Liver (tissue), 9 donors: ENCODE data around the gene APBA3. TPM values are rescaled to one million over a fixed set of nuclear protein-coding genes. Genes with fewer than 3 reads are reported as not detected.

ENCODE experiments used
- DNase-seq: peaks from one replicate; pipeline ENCODE4 v3.0.0-alpha.2; 2017; ENCODE audit warnings: low spot score
- H3K27ac ChIP-seq, 2 donors: one replicate each; pipeline ENCODE4 v1.7.0; 2013; ENCODE audit warnings: inconsistent platforms in 2 of 2, low read length in 2 of 2, control low read depth in 1 of 2, low read depth in 1 of 2, mild to moderate bottlenecking in 1 of 2
- H3K27me3 ChIP-seq, 4 donors: one replicate each; pipeline versions ENCODE4 v1.6.1 to v1.7.0; 2013; ENCODE audit warnings: low read length in 3 of 4, inconsistent platforms in 1 of 4, mild to moderate bottlenecking in 1 of 4, moderate library complexity in 1 of 4; ENCODE audit not compliant: control insufficient read depth in 4 of 4, insufficient read depth in 4 of 4
- H3K36me3 ChIP-seq, 4 donors: one replicate each; pipeline versions ENCODE4 v1.6.1 to v1.7.0; 2013; ENCODE audit warnings: low read length in 3 of 4, mild to moderate bottlenecking in 3 of 4, low read depth in 1 of 4, moderate library complexity in 1 of 4; ENCODE audit not compliant: control insufficient read depth in 4 of 4, insufficient read depth in 3 of 4
- H3K4me1 ChIP-seq, 4 donors: one replicate each; pipeline versions ENCODE4 v1.6.1 to v1.7.0; 2013; ENCODE audit warnings: low read length in 3 of 4, mild to moderate bottlenecking in 3 of 4, moderate library complexity in 1 of 4; ENCODE audit not compliant: control insufficient read depth in 4 of 4, insufficient read depth in 4 of 4
- H3K4me3 ChIP-seq, 3 donors: one replicate each; pipeline versions ENCODE4 v1.6.1 to v1.7.0; 2013; ENCODE audit warnings: low read length in 3 of 3, control low read depth in 1 of 3, low read depth in 1 of 3, mild to moderate bottlenecking in 1 of 3
- H3K9ac ChIP-seq, 2 donors: one replicate each; pipeline ENCODE4 v1.7.0; 2013; ENCODE audit warnings: low read length in 2 of 2, mild to moderate bottlenecking in 2 of 2, moderate library complexity in 2 of 2, control low read depth in 1 of 2, low read depth in 1 of 2
- H3K9me3 ChIP-seq, 4 donors: one replicate each; pipeline versions ENCODE4 v1.6.1 to v1.7.0; 2013; ENCODE audit warnings: low read length in 3 of 4; ENCODE audit not compliant: control insufficient read depth in 4 of 4
- FOXA1 ChIP-seq: IDR thresholded peaks from 2 replicates; pipeline ENCODE4 v1.6.1; 2016; ENCODE audit warnings: antibody characterized with exemption
- FOXA2 ChIP-seq: IDR thresholded peaks from 2 replicates; pipeline ENCODE4 v1.6.1; 2016; ENCODE audit warnings: antibody characterized with exemption
- HNF4A ChIP-seq, 2 donors: conservative IDR thresholded peaks; 2 replicates each; pipeline ENCODE4 v1.6.1; 2016; ENCODE audit warnings: antibody characterized with exemption in 2 of 2, mild to moderate bottlenecking in 2 of 2
- JUND ChIP-seq, 2 donors: IDR thresholded peaks; 2 replicates each; pipeline ENCODE4 v1.6.1; 2016; ENCODE audit warnings: antibody characterized with exemption in 2 of 2
- NR2F2 ChIP-seq: IDR thresholded peaks from 2 replicates; pipeline ENCODE4 v1.6.1; 2016; ENCODE audit warnings: antibody characterized with exemption
- RAD21 ChIP-seq, 2 donors: IDR thresholded peaks; 2 replicates each; pipeline ENCODE4 v1.6.1; 2016; ENCODE audit warnings: antibody characterized with exemption in 2 of 2, mild to moderate bottlenecking in 2 of 2
- RXRA ChIP-seq, 2 donors: IDR thresholded peaks; 2 replicates each; pipeline ENCODE4 v1.6.1; 2017 to 2018; ENCODE audit warnings: antibody characterized with exemption in 2 of 2, mild to moderate bottlenecking in 1 of 2
- SP1 ChIP-seq: IDR thresholded peaks from 2 replicates; pipeline ENCODE4 v1.6.1; 2018; ENCODE audit warnings: antibody characterized with exemption, mild to moderate bottlenecking
- YY1 ChIP-seq: IDR thresholded peaks from 2 replicates; pipeline ENCODE4 v1.6.1; 2016; ENCODE audit warnings: antibody characterized with exemption, mild to moderate bottlenecking
- WGBS: extraction: QIAGEN DNeasy Blood & Tissue Kit; methylation state at CpG from one replicate; pipeline ENCODE4 v1.1.7; 2013; 5-methylcytosine and 5-hydroxymethylcytosine counted together
- polyA plus RNA-seq, 2 donors: library from polyadenylated mRNA; stranded (reverse) in 1 of 2; unstranded in 1 of 2; fragments of 200-250 nt in 1 of 2; fragments of >200 nt in 1 of 2; fragmentation: Nextera tagmentation in 1 of 2; extraction: Ambion mirVana in 1 of 2; gene quantifications; one replicate each; pipeline versions ENCODE4 v1.2.1 to v1.2.3, GENCODE V29; 2013 to 2015
- total RNA-seq, 2 donors: library from RNA; depleted of rRNA; stranded (reverse); fragments of >200 nt; gene quantifications; one replicate each; pipeline ENCODE4 v1.2.3, GENCODE V29; 2014
- TF ChIP-seq, protein P1 (sequence below): IDR thresholded peaks from 2 replicates; pipeline ENCODE4 v1.6.1; 2016; ENCODE audit warnings: antibody characterized with exemption, mild to moderate bottlenecking
- TF ChIP-seq, protein P2 (sequence below): IDR thresholded peaks from 2 replicates; pipeline ENCODE4 v1.6.1; 2016; ENCODE audit warnings: antibody characterized with exemption
- TF ChIP-seq, protein P3 (sequence below): fragments of 150-350 bp; IDR thresholded peaks from 2 replicates; pipeline ENCODE4 v1.5.1; 2017; ENCODE audit warnings: improper control_type of control experiment, low read depth, low read length; ENCODE audit not compliant: missing input control
- donor health status: healthy.
- donor health status: healthy.
- donor health status: healthy.
- donor health status: healthy.
- donor health status: healthy.

Gene APBA3
- total and polyA plus RNA-seq, 4 donors = 6.4 to 24.3 (median 10.7) TPM

DNA sequence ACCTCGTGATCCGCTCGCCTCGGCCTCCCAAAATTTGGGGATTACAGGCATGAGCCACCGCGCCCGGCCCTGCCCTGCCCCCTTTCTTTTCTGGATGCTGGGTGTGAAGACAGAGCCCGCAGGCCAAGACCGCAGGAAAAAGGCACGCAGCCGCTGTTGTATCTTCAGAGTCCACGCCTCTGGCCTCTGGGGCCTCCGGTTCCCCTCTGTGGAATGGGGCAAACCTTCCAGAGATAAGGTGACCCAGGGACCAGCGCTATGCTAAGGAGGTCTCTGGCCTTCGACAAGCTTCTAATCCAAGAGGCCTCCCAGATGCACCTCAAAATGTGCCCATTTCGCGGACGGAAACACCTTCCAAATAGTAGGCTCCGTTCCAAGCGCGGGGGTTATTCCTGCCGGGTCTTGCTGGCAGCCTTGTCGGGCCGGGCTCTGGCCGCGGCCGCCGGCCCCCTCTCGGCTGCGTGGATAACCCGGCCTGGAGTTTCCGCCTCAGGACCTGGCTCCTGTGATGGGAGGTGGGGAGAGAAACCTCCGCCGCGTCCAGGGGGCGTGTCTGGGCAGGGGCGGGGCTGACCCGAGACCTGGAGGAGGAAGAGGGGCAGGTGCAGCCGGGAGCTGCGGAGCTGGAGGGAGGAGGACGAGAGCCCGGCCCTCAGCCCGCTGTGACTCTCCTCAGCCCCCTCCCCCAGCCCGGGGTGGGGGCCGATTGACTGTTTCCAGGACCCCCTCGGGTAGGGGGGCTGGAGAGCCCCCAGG is 40.2 kb downstream of the APBA3 start:
- Histone ChIP-seq H3K27ac (no peak overlapping the region), H3K36me3 (no peaks in the 10 kb centered on the region), H3K9ac (no peak overlapping the region), H3K27me3 (no peaks in the 10 kb centered on the region), H3K4me3 (peak overlapping the region in 1 of 3 donors; percentile 9), H3K4me1 (peaks cover 3 to 15% (median 12%) of the 10 kb centered on the region in 4 donors), H3K9me3 (no peaks in the 10 kb centered on the region)
- peak; percentile 81 for DNase-seq
- peak in 1 of 2 donors; percentile 27 for TF ChIP-seq RAD21 (IDR thresholded peaks at IDR 0.05)
- peak; percentile 63 for TF ChIP-seq SP1
- TF ChIP-seq RXRA (IDR thresholded peaks at IDR 0.05) = peak in 1 of 2 donors; percentile 16
- TF ChIP-seq, protein P1, sequence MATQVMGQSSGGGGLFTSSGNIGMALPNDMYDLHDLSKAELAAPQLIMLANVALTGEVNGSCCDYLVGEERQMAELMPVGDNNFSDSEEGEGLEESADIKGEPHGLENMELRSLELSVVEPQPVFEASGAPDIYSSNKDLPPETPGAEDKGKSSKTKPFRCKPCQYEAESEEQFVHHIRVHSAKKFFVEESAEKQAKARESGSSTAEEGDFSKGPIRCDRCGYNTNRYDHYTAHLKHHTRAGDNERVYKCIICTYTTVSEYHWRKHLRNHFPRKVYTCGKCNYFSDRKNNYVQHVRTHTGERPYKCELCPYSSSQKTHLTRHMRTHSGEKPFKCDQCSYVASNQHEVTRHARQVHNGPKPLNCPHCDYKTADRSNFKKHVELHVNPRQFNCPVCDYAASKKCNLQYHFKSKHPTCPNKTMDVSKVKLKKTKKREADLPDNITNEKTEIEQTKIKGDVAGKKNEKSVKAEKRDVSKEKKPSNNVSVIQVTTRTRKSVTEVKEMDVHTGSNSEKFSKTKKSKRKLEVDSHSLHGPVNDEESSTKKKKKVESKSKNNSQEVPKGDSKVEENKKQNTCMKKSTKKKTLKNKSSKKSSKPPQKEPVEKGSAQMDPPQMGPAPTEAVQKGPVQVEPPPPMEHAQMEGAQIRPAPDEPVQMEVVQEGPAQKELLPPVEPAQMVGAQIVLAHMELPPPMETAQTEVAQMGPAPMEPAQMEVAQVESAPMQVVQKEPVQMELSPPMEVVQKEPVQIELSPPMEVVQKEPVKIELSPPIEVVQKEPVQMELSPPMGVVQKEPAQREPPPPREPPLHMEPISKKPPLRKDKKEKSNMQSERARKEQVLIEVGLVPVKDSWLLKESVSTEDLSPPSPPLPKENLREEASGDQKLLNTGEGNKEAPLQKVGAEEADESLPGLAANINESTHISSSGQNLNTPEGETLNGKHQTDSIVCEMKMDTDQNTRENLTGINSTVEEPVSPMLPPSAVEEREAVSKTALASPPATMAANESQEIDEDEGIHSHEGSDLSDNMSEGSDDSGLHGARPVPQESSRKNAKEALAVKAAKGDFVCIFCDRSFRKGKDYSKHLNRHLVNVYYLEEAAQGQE = no peak
- peak in 1 of 2 donors; percentile 23 for TF ChIP-seq HNF4A (conservative IDR thresholded peaks at IDR 0.05)
- TF ChIP-seq YY1 = peak; percentile 61
- TF ChIP-seq FOXA1 = no peak
- 25% methylated on average over 46 of the region's 46 CpGs for WGBS

DNA sequence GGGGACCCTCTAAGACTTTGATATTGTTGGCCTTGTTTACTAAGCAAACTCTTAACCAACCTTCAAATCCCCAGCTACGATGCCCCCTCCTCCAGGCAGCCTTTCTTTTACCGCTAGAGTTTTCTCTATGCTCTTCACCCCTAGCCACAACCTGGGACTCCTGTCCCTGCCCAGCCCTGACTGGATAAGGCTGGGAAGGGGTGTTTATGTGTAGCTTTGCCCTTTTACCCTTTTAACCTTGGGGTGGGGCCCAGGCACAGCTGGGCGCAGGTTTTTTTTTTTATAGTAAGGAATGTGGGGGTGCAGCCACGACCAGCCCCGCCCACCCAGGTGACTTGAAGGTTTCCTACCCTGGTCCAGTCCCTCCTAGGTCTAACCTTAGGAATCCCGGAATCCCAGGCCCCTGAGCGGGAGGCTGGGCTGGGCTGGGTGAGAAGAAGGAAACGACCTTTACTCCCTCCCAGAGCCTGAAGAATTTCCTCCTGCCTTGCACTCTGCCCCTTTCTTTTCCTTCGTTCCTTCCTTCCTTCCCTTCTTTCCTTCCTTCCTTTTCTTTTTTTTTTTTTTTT is 41.1 kb downstream of the APBA3 start:
- Histone ChIP-seq H3K36me3 (no peaks in the 10 kb centered on the region), H3K4me1 (peaks cover 3 to 15% (median 12%) of the 10 kb centered on the region in 4 donors), H3K4me3 (no peak overlapping the region), H3K9ac (no peak overlapping the region), H3K27ac (no peak overlapping the region), H3K9me3 (no peaks in the 10 kb centered on the region), H3K27me3 (no peaks in the 10 kb centered on the region)
- 47% methylated on average over 9 of the region's 9 CpGs for WGBS
- DNase-seq = no peak
- TF ChIP-seq YY1 = no peak
- TF ChIP-seq FOXA2 = no peak
- no peak for TF ChIP-seq JUND (IDR thresholded peaks at IDR 0.05)
- no peak for TF ChIP-seq RAD21 (IDR thresholded peaks at IDR 0.05)
- TF ChIP-seq, protein P2, sequence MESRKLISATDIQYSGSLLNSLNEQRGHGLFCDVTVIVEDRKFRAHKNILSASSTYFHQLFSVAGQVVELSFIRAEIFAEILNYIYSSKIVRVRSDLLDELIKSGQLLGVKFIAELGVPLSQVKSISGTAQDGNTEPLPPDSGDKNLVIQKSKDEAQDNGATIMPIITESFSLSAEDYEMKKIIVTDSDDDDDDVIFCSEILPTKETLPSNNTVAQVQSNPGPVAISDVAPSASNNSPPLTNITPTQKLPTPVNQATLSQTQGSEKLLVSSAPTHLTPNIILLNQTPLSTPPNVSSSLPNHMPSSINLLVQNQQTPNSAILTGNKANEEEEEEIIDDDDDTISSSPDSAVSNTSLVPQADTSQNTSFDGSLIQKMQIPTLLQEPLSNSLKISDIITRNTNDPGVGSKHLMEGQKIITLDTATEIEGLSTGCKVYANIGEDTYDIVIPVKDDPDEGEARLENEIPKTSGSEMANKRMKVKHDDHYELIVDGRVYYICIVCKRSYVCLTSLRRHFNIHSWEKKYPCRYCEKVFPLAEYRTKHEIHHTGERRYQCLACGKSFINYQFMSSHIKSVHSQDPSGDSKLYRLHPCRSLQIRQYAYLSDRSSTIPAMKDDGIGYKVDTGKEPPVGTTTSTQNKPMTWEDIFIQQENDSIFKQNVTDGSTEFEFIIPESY = no peak
- TF ChIP-seq, protein P3, sequence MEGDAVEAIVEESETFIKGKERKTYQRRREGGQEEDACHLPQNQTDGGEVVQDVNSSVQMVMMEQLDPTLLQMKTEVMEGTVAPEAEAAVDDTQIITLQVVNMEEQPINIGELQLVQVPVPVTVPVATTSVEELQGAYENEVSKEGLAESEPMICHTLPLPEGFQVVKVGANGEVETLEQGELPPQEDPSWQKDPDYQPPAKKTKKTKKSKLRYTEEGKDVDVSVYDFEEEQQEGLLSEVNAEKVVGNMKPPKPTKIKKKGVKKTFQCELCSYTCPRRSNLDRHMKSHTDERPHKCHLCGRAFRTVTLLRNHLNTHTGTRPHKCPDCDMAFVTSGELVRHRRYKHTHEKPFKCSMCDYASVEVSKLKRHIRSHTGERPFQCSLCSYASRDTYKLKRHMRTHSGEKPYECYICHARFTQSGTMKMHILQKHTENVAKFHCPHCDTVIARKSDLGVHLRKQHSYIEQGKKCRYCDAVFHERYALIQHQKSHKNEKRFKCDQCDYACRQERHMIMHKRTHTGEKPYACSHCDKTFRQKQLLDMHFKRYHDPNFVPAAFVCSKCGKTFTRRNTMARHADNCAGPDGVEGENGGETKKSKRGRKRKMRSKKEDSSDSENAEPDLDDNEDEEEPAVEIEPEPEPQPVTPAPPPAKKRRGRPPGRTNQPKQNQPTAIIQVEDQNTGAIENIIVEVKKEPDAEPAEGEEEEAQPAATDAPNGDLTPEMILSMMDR = no peak
- TF ChIP-seq NR2F2 = peak; percentile 70
